Measurements from ENCODE around the gene SLC8A1. TPM values are rescaled to one million over a fixed set of nuclear protein-coding genes. Genes with fewer than 3 reads are reported as not detected.
A peak's percentile ranks its signal among the peaks of the same experiment; 100 is the strongest.

The SLC8A1 gene
- total RNA-seq, 1 experiment from 2014 or later: 1.7 TPM

- H4K8ac ChIP-seq (replicated peaks; ENCODE audit: insufficient read length, low read depth, low read length): no peak overlapping the region
Measured at GRCh38 chr2:40168032-40168431, 283.9 kb downstream of the SLC8A1 start.

More at GRCh38 chr2:40168032-40168431, 283.9 kb downstream of the SLC8A1 start:
- Histone ChIP-seq H2AK5ac (ENCODE audit: insufficient read length, low read length) (peak overlapping the region; percentile 23), H2BK15ac (ENCODE audit: low read depth, low read length) (no peak overlapping the region), H3K4me2 (ENCODE audit: insufficient read depth, insufficient read length, low read length) (no peak overlapping the region), H3K14ac (ENCODE audit: insufficient read depth, low read length) (no peak overlapping the region), H4K91ac (ENCODE audit: insufficient read length, low read depth, low read length) (no peak overlapping the region), H3K4me1 (ENCODE audit: insufficient read depth, low read length) (no peaks in the 10 kb centered on the region), H3K27me3 (ENCODE audit: insufficient read depth, low read length) (no peaks in the 10 kb centered on the region), H3K27ac (ENCODE audit: insufficient read length, low read depth, low read length) (no peak overlapping the region), H3K23ac (ENCODE audit: insufficient read length, low read depth, low read length) (no peak overlapping the region), H3K9ac (ENCODE audit: extremely low read depth, insufficient read length, low read length) (no peak overlapping the region), H3K79me1 (ENCODE audit: insufficient read depth, low read depth, low read length, poor library complexity, severe bottlenecking) (no peaks in the 10 kb centered on the region), H4K20me1 (ENCODE audit: control insufficient read depth, insufficient read depth, insufficient read length) (no peaks in the 10 kb centered on the region), H2BK5ac (ENCODE audit: insufficient read length, low read length) (no peak overlapping the region), H3K79me2 (ENCODE audit: insufficient read depth, low read length) (no peaks in the 10 kb centered on the region), H3K4ac (ENCODE audit: low read depth, low read length) (no peak overlapping the region), H3K56ac (ENCODE audit: insufficient read length, low read depth, low read length) (no peak overlapping the region), H2BK12ac (ENCODE audit: insufficient read length, low read depth, low read length) (no peak overlapping the region), H3K18ac (ENCODE audit: insufficient read length, low read depth, low read length) (no peak overlapping the region), H2BK120ac (ENCODE audit: low read depth, low read length, poor library complexity, severe bottlenecking) (no peak overlapping the region), H3T11ph (ENCODE audit: low read length) (no peak overlapping the region), H2AFZ (ENCODE audit: low read length) (no peak overlapping the region), H3K23me2 (ENCODE audit: insufficient read length, low read depth, low read length, poor library complexity, severe bottlenecking) (no peaks in the 10 kb centered on the region), H4K5ac (ENCODE audit: insufficient read length, low read depth, low read length) (no peak overlapping the region), H2BK20ac (ENCODE audit: low read depth, low read length, poor library complexity, severe bottlenecking) (no peak overlapping the region), H3K9me3 (ENCODE audit: control insufficient read depth, low read depth, low read length) (no peaks in the 10 kb centered on the region)
- Mint-ChIP-seq H3K36me3 (ENCODE audit: insufficient read depth in 1 of 3, low read depth in 3 of 3) (no peaks in the 10 kb centered on the region; a peak in 2 of 7 replicates), H3K27me3 (ENCODE audit: low read depth) (no peaks in the 10 kb centered on the region), H3K4me3 (no peak overlapping the region), H3K4me1 (peaks cover 0 to 10% of the 10 kb centered on the region in 2 experiments; a peak in 2 of 4 replicates), H3K9me3 (no peaks in the 10 kb centered on the region), H3K27ac (0 out of 7 replicates have a peak overlapping the region, but pooled peaks of 1 of the 3 experiments have one; percentile 14)
- TF ChIP-seq CTCF (conservative IDR thresholded peaks at IDR 0.05): no peak
- no peak for DNase-seq
- WGBS (ENCODE audit: extremely low coverage, insufficient read length, low lambda C conversion rate): no CpG with 5 or more reads among the region's 4 CpGs

All from H9 (cell line).